Measurements from ENCODE around the gene CREB3. TPM values are rescaled to one million over a fixed set of nuclear protein-coding genes. Genes with fewer than 3 reads are reported as not detected.

Gene CREB3
- total RNA-seq (100 to 1,000 TPM in 1 of 9 donors, 10 to 100 TPM in 8; 47.0 to 142 (median 60.3) TPM), polyA plus RNA-seq (100 to 1,000 TPM in 1 of 3 donors, 10 to 100 TPM in 2; 47.6 to 113 (median 52.0) TPM)
- long read RNA-seq, donor 1, transcript CREB3-201 (9 exons, 1,832 nt): major isoform, 32 of 77 reads
- long read RNA-seq, donor 1, partial matches to known transcripts: 40 of 77 reads
- long read RNA-seq, donor 1, other reads (novel, unspliced or antisense): 5 of 77 reads
- long read RNA-seq, donor 2, transcript CREB3-201 (9 exons, 1,832 nt): major isoform, 9 of 9 reads
- long read RNA-seq, donor 2, partial matches to known transcripts: 0 of 9 reads
- long read RNA-seq, donor 2, other reads (novel, unspliced or antisense): 0 of 9 reads
- long read RNA-seq, donor 3, transcript CREB3-201 (9 exons, 1,832 nt): major isoform, 31 of 31 reads
- long read RNA-seq, donor 3, partial matches to known transcripts: 0 of 31 reads
- long read RNA-seq, donor 3, other reads (novel, unspliced or antisense): 0 of 31 reads
- long read RNA-seq, donor 4, transcript CREB3-201 (9 exons, 1,832 nt): major isoform, 74 of 79 reads
- long read RNA-seq, donor 4, partial matches to known transcripts: 2 of 79 reads
- long read RNA-seq, donor 4, other reads (novel, unspliced or antisense): 3 of 79 reads
- long read RNA-seq, donor 5, transcript CREB3-201 (9 exons, 1,832 nt): major isoform, 130 of 145 reads
- long read RNA-seq, donor 5, partial matches to known transcripts: 7 of 145 reads
- long read RNA-seq, donor 5, other reads (novel, unspliced or antisense): 8 of 145 reads
- long read RNA-seq, donor 6, transcript CREB3-201 (9 exons, 1,832 nt): major isoform, 35 of 37 reads
- long read RNA-seq, donor 6, partial matches to known transcripts: 1 of 37 reads
- long read RNA-seq, donor 6, other reads (novel, unspliced or antisense): 0 of 37 reads
- long read RNA-seq, donor 7, transcript CREB3-201 (9 exons, 1,832 nt): major isoform, 19 of 24 reads
- long read RNA-seq, donor 7, partial matches to known transcripts: 5 of 24 reads
- long read RNA-seq, donor 7, other reads (novel, unspliced or antisense): 0 of 24 reads
- long read RNA-seq, donor 8, transcript CREB3-201 (9 exons, 1,832 nt): major isoform, 34 of 65 reads
- long read RNA-seq, donor 8, partial matches to known transcripts: 23 of 65 reads
- long read RNA-seq, donor 8, other reads (novel, unspliced or antisense): 8 of 65 reads
- long read RNA-seq, donor 9, transcript CREB3-201 (9 exons, 1,832 nt): major isoform, 17 of 17 reads
- long read RNA-seq, donor 9, partial matches to known transcripts: 0 of 17 reads
- long read RNA-seq, donor 9, other reads (novel, unspliced or antisense): 0 of 17 reads
- long read RNA-seq, donor 10, transcript CREB3-201 (9 exons, 1,832 nt): major isoform, 18 of 35 reads
- long read RNA-seq, donor 10, partial matches to known transcripts: 16 of 35 reads
- long read RNA-seq, donor 10, other reads (novel, unspliced or antisense): 0 of 35 reads

- peak within 1 kb of the TSS; percentile 47 to 90 (median 66) for H3K4me3 ChIP-seq
- H3K27me3 ChIP-seq: no peaks in the 10 kb centered on the region
- no peaks in the 10 kb centered on the region for H3K9me3 ChIP-seq (replicated peaks in 1 of 3)
- peaks cover 48 to 57% of the 10 kb centered on the region in 2 donors for H3K4me1 ChIP-seq (replicated peaks in 1 of 2)
- intact Hi-C loops (cut with DNase I): loop anchor here in 1 of 2 donors (5.0 kb wide), 1 partner anchor 70 kb away; no protein-coding TSS in a partner anchor
- WGBS, 4 donors: 0 to 2% (median 1%) methylated on average over 12 to 49 of the region's 49 CpGs; no CpG with 5 or more reads in 1 of the 4 donors
- H3K27ac ChIP-seq: peak within 1 kb of the TSS; percentile 83 to 99 (median 93)
- TF ChIP-seq POLR2A (IDR thresholded peaks at IDR 0.05): peak; percentile 46 to 90
- TF ChIP-seq, protein P1, sequence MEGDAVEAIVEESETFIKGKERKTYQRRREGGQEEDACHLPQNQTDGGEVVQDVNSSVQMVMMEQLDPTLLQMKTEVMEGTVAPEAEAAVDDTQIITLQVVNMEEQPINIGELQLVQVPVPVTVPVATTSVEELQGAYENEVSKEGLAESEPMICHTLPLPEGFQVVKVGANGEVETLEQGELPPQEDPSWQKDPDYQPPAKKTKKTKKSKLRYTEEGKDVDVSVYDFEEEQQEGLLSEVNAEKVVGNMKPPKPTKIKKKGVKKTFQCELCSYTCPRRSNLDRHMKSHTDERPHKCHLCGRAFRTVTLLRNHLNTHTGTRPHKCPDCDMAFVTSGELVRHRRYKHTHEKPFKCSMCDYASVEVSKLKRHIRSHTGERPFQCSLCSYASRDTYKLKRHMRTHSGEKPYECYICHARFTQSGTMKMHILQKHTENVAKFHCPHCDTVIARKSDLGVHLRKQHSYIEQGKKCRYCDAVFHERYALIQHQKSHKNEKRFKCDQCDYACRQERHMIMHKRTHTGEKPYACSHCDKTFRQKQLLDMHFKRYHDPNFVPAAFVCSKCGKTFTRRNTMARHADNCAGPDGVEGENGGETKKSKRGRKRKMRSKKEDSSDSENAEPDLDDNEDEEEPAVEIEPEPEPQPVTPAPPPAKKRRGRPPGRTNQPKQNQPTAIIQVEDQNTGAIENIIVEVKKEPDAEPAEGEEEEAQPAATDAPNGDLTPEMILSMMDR (IDR thresholded peaks at IDR 0.05): no peak
- DNase-seq: peak; percentile 97 to 99 (median 99)
- H3K36me3 ChIP-seq (replicated peaks in 1 of 2): peaks cover 0 to 31% of the 10 kb centered on the region in 2 donors
These were observed at the start of gene CREB3, which contains the start of gene TLN1 for GRCh38 chr9:35732185-35732799. Gene CREB3 (plus strand): TSS chr9:35732666. CDS start chr9:35732773, 107 bp downstream. Gene TLN1 (minus strand): TSS chr9:35732195. CDS start chr9:35725694, 6,501 bp downstream.

DNA sequence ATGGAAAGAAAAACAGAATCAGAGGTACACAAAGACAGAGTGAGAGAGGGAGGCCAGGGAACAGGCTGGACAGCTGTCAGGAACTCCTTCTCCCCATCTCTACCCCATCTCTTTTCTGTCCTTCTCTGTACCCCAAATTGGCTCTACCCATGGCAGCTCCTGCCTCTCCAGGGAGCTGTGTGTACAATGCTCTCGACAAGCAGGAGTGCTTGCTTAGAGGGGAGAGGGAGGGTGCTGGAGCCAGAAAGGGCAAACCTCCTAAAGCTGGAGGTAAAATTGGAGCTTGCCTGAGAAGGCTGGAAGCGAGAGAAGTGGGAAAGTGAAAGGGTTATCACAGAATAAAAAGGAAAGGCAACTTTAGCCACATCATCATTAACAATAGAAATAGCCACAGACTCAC lies 49.1 kb upstream of the CREB3 start:
- peak overlapping the region in 2 of 5 donors; percentile 21 to 40 for H3K27ac ChIP-seq
- H3K4me3 ChIP-seq: no peak overlapping the region
- peaks cover 0 to 34% of the 10 kb centered on the region in 2 donors for H3K36me3 ChIP-seq (replicated peaks in 1 of 2)
- intact Hi-C loops (cut with DNase I): no loop called here
- TF ChIP-seq, protein P1 (IDR thresholded peaks at IDR 0.05): no peak
- no peak for TF ChIP-seq POLR2A (IDR thresholded peaks at IDR 0.05)
- no peaks in the 10 kb centered on the region for H3K27me3 ChIP-seq
- no peaks in the 10 kb centered on the region for H3K9me3 ChIP-seq (replicated peaks in 1 of 3)
- H3K4me1 ChIP-seq (replicated peaks in 1 of 2): peaks cover 15 to 26% of the 10 kb centered on the region in 2 donors
- 67 to 81% (median 70%) methylated on average over 2 of the region's 2 CpGs for WGBS, 4 donors
- no peak for DNase-seq

GRCh38 chr9:35684921-35685320 lies 47.5 kb upstream of the CREB3 start:
- peaks cover 0 to 34% of the 10 kb centered on the region in 2 donors for H3K36me3 ChIP-seq (replicated peaks in 1 of 2)
- H3K4me3 ChIP-seq: no peak overlapping the region
- no peaks in the 10 kb centered on the region for H3K27me3 ChIP-seq
- TF ChIP-seq, protein P1 (IDR thresholded peaks at IDR 0.05): no peak
- no peak for TF ChIP-seq POLR2A (IDR thresholded peaks at IDR 0.05)
- no peak for DNase-seq
- H3K9me3 ChIP-seq (replicated peaks in 1 of 3): no peaks in the 10 kb centered on the region
- peaks cover 21 to 31% of the 10 kb centered on the region in 2 donors for H3K4me1 ChIP-seq (replicated peaks in 1 of 2)
- no peak overlapping the region for H3K27ac ChIP-seq
- 92 to 95% (median 93%) methylated on average over 9 to 10 of the region's 10 CpGs for WGBS, 4 donors
- intact Hi-C loops (cut with DNase I): no loop called here

Measured in adrenal gland (tissue), 19 donors.